ENCODE results near the gene KLC1. TPM values are rescaled to one million over a fixed set of nuclear protein-coding genes. Genes with fewer than 3 reads are reported as not detected.

The KLC1 gene
- total and polyA plus RNA-seq, 5 donors from 2014 or later, result 51.9 to 217 (median 65.4) TPM

GRCh38 chr14:103721334-103722120, 92.5 kb downstream of the KLC1 start:
- Mint-ChIP-seq H3K4me3 (no peak overlapping the region), H3K4me1 (peaks cover 19 to 38% (median 23%) of the 10 kb centered on the region in 4 donors), H3K27me3 (no peaks in the 10 kb centered on the region), H3K36me3 (peaks cover 6% of the 10 kb centered on the region), H3K9me3 (peaks cover 0 to 1% (median 0%) of the 10 kb centered on the region in 7 donors), H3K27ac (no peak overlapping the region)
- peaks cover 6% of the 10 kb centered on the region for H3K4me1 ChIP-seq (ENCODE audit: control insufficient read depth, insufficient read depth, low read length, poor library complexity, severe bottlenecking)
- no peak for ATAC-seq (ENCODE audit: low read depth in 2 of 2)
- H3K36me3 ChIP-seq (ENCODE audit: control insufficient read depth, insufficient read depth, low read length), result no peaks in the 10 kb centered on the region
- no peaks in the 10 kb centered on the region for H3K27me3 ChIP-seq (ENCODE audit: control insufficient read depth, insufficient read depth, low read length)
- no peak overlapping the region for H3K27ac ChIP-seq (ENCODE audit: insufficient read depth, low read length, poor library complexity, severe bottlenecking)
- no peak overlapping the region for H3K4me3 ChIP-seq (ENCODE audit: low read depth, low read length)
- DNase-seq, result no peak
- no peaks in the 10 kb centered on the region for H3K9me3 ChIP-seq (ENCODE audit: control insufficient read depth in 2 of 2, low read length in 2 of 2)

- Histone ChIP-seq H3K9me3 (ENCODE audit: control insufficient read depth in 2 of 2, low read length in 2 of 2) (no peaks in the 10 kb centered on the region), H3K36me3 (ENCODE audit: control insufficient read depth, insufficient read depth, low read length) (peaks cover 4% of the 10 kb centered on the region), H3K27me3 (ENCODE audit: control insufficient read depth, insufficient read depth, low read length) (no peaks in the 10 kb centered on the region), H3K4me3 (ENCODE audit: low read depth, low read length) (no peak overlapping the region), H3K27ac (ENCODE audit: insufficient read depth, low read length, poor library complexity, severe bottlenecking) (no peak overlapping the region), H3K4me1 (ENCODE audit: control insufficient read depth, insufficient read depth, low read length, poor library complexity, severe bottlenecking) (no peaks in the 10 kb centered on the region)
- Mint-ChIP-seq H3K27me3 (no peaks in the 10 kb centered on the region), H3K27ac (no peak overlapping the region), H3K36me3 (peaks cover 3% of the 10 kb centered on the region), H3K9me3 (no peaks in the 10 kb centered on the region), H3K4me1 (peaks cover 6 to 17% (median 9%) of the 10 kb centered on the region in 4 donors), H3K4me3 (no peak overlapping the region)
- ATAC-seq (ENCODE audit: low read depth in 2 of 2), result no peak
- no peak for DNase-seq
These were observed 94.7 kb downstream of the KLC1 start for GRCh38 chr14:103723748-103724081.

- no peaks in the 10 kb centered on the region for H3K27me3 Mint-ChIP-seq
- no peaks in the 10 kb centered on the region for H3K9me3 Mint-ChIP-seq
- Histone ChIP-seq H3K36me3 (ENCODE audit: control insufficient read depth, insufficient read depth, low read length) (peaks cover 8% of the 10 kb centered on the region), H3K9me3 (ENCODE audit: control insufficient read depth in 2 of 2, low read length in 2 of 2) (no peaks in the 10 kb centered on the region), H3K27ac (ENCODE audit: insufficient read depth, low read length, poor library complexity, severe bottlenecking) (no peak overlapping the region), H3K27me3 (ENCODE audit: control insufficient read depth, insufficient read depth, low read length) (no peaks in the 10 kb centered on the region), H3K4me3 (ENCODE audit: low read depth, low read length) (no peak overlapping the region), H3K4me1 (ENCODE audit: control insufficient read depth, insufficient read depth, low read length, poor library complexity, severe bottlenecking) (no peaks in the 10 kb centered on the region)
- no peak for ATAC-seq (ENCODE audit: low read depth in 2 of 2)
- DNase-seq, result no peak
- H3K27ac Mint-ChIP-seq, result no peak overlapping the region
- peaks cover 7% of the 10 kb centered on the region for H3K36me3 Mint-ChIP-seq
- H3K4me3 Mint-ChIP-seq, result no peak overlapping the region
- peaks cover 5 to 15% (median 9%) of the 10 kb centered on the region in 4 donors for H3K4me1 Mint-ChIP-seq
These were observed 95.1 kb downstream of the KLC1 start for GRCh38 chr14:103724116-103724515.

GRCh38 chr14:103725001-103725682, 96.1 kb downstream of the KLC1 start:
- Histone ChIP-seq H3K4me1 (ENCODE audit: control insufficient read depth, insufficient read depth, low read length, poor library complexity, severe bottlenecking) (no peaks in the 10 kb centered on the region), H3K27me3 (ENCODE audit: control insufficient read depth, insufficient read depth, low read length) (no peaks in the 10 kb centered on the region), H3K27ac (ENCODE audit: insufficient read depth, low read length, poor library complexity, severe bottlenecking) (no peak overlapping the region), H3K36me3 (ENCODE audit: control insufficient read depth, insufficient read depth, low read length) (peaks cover 16% of the 10 kb centered on the region), H3K9me3 (ENCODE audit: control insufficient read depth in 2 of 2, low read length in 2 of 2) (no peaks in the 10 kb centered on the region), H3K4me3 (ENCODE audit: low read depth, low read length) (no peak overlapping the region)
- H3K36me3 Mint-ChIP-seq, result peaks cover 15% of the 10 kb centered on the region
- no peak overlapping the region for H3K4me3 Mint-ChIP-seq
- ATAC-seq (ENCODE audit: low read depth in 2 of 2) (no peak), DNase-seq (no peak)
- peaks cover 1 to 8% (median 4%) of the 10 kb centered on the region in 4 donors for H3K4me1 Mint-ChIP-seq
- H3K27me3 Mint-ChIP-seq, result no peaks in the 10 kb centered on the region
- no peaks in the 10 kb centered on the region for H3K9me3 Mint-ChIP-seq
- H3K27ac Mint-ChIP-seq, result no peak overlapping the region

DNA sequence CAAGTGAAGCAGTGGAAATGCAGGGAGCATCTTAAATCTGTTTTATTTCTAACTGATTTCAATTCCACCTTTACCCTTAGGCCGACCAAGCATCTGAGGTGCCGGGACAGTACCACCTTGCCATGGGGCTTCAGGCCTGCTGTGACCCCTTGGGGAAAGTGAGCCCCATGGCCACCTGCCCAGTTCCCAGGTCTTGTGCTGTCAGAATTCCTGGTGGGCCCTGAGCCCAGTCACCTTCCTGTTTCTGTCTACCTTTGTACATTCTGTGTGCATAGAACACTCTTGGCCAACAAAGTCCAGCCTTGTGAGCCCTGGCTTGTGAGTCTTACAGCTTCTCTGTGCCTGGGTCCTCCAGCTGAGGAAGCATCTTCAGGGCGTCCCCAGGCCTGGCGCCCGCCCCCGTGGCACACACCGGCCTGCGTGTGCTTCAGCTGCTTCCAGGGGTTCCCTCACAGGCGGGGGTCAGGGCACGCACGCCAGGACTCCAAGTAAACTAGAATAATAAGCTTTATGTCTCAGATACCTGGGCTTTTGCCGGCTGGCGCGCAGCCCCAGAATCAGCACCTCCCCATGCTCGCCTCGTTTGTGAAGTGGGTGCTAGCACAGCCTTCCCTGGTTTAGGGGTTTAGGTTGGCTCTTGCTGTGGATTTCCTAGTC, 96.9 kb downstream of the KLC1 start:
- Mint-ChIP-seq H3K4me3 (no peak overlapping the region), H3K27ac (no peak overlapping the region), H3K4me1 (peaks cover 0 to 6% (median 0%) of the 10 kb centered on the region in 4 donors), H3K36me3 (peaks cover 15% of the 10 kb centered on the region), H3K9me3 (no peaks in the 10 kb centered on the region), H3K27me3 (no peaks in the 10 kb centered on the region)
- no peak for ATAC-seq (ENCODE audit: low read depth in 2 of 2)
- no peaks in the 10 kb centered on the region for H3K9me3 ChIP-seq (ENCODE audit: control insufficient read depth in 2 of 2, low read length in 2 of 2)
- no peak overlapping the region for H3K27ac ChIP-seq (ENCODE audit: insufficient read depth, low read length, poor library complexity, severe bottlenecking)
- H3K4me3 ChIP-seq (ENCODE audit: low read depth, low read length), result no peak overlapping the region
- no peak for DNase-seq
- H3K4me1 ChIP-seq (ENCODE audit: control insufficient read depth, insufficient read depth, low read length, poor library complexity, severe bottlenecking), result no peaks in the 10 kb centered on the region
- H3K36me3 ChIP-seq (ENCODE audit: control insufficient read depth, insufficient read depth, low read length), result peaks cover 16% of the 10 kb centered on the region
- no peaks in the 10 kb centered on the region for H3K27me3 ChIP-seq (ENCODE audit: control insufficient read depth, insufficient read depth, low read length)

- H3K27ac Mint-ChIP-seq, result no peak overlapping the region
- DNase-seq, result no peak
- no peaks in the 10 kb centered on the region for H3K27me3 Mint-ChIP-seq
- H3K4me1 Mint-ChIP-seq, result peaks cover 0 to 6% (median 0%) of the 10 kb centered on the region in 4 donors
- H3K36me3 Mint-ChIP-seq, result peaks cover 15% of the 10 kb centered on the region
- no peaks in the 10 kb centered on the region for H3K4me1 ChIP-seq (ENCODE audit: control insufficient read depth, insufficient read depth, low read length, poor library complexity, severe bottlenecking)
- H3K9me3 Mint-ChIP-seq, result no peaks in the 10 kb centered on the region
- ATAC-seq (ENCODE audit: low read depth in 2 of 2), result no peak
- H3K9me3 ChIP-seq (ENCODE audit: control insufficient read depth in 2 of 2, low read length in 2 of 2), result no peaks in the 10 kb centered on the region
- H3K27me3 ChIP-seq (ENCODE audit: control insufficient read depth, insufficient read depth, low read length), result no peaks in the 10 kb centered on the region
- H3K4me3 ChIP-seq (ENCODE audit: low read depth, low read length), result no peak overlapping the region
- H3K27ac ChIP-seq (ENCODE audit: insufficient read depth, low read length, poor library complexity, severe bottlenecking), result no peak overlapping the region
- H3K4me3 Mint-ChIP-seq, result no peak overlapping the region
- peaks cover 16% of the 10 kb centered on the region for H3K36me3 ChIP-seq (ENCODE audit: control insufficient read depth, insufficient read depth, low read length)
These were observed 97.5 kb downstream of the KLC1 start for GRCh38 chr14:103726474-103726873.

GRCh38 chr14:103727313-103727980, 98.4 kb downstream of the KLC1 start:
- Histone ChIP-seq H3K4me3 (ENCODE audit: low read depth, low read length) (no peak overlapping the region), H3K36me3 (ENCODE audit: control insufficient read depth, insufficient read depth, low read length) (peaks cover 16% of the 10 kb centered on the region), H3K4me1 (ENCODE audit: control insufficient read depth, insufficient read depth, low read length, poor library complexity, severe bottlenecking) (no peaks in the 10 kb centered on the region), H3K27ac (ENCODE audit: insufficient read depth, low read length, poor library complexity, severe bottlenecking) (no peak overlapping the region), H3K27me3 (ENCODE audit: control insufficient read depth, insufficient read depth, low read length) (no peaks in the 10 kb centered on the region), H3K9me3 (ENCODE audit: control insufficient read depth in 2 of 2, low read length in 2 of 2) (no peaks in the 10 kb centered on the region)
- Mint-ChIP-seq H3K36me3 (peaks cover 15% of the 10 kb centered on the region), H3K4me3 (no peak overlapping the region), H3K27me3 (no peaks in the 10 kb centered on the region), H3K27ac (no peak overlapping the region), H3K4me1 (no peaks in the 10 kb centered on the region), H3K9me3 (no peaks in the 10 kb centered on the region)
- ATAC-seq (ENCODE audit: low read depth in 2 of 2) (no peak), DNase-seq (no peak)
